Measurements from ENCODE around the gene PGM2.

DNA sequence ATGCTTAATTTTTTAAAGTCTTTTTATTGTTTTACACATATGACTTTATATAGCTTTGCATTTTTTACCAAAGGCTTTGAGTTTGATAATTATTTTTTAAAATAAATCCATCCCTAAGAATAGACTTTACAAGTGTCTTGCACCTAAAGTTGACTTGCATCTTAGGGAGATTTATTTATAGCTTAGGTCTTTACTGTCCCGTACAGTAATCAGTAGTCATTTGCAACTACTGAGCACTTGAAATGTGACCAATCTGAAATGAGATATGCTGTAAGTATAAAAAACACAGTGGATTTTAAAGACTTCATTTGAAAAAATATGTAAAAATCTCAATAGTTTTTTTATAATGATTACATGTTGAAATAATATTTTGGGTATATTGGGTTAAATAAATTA is 83.6 kb downstream of the PGM2 start:
- no peak for TF ChIP-seq YY1 (IDR thresholded peaks at IDR 0.05)
- TF ChIP-seq, protein P1, sequence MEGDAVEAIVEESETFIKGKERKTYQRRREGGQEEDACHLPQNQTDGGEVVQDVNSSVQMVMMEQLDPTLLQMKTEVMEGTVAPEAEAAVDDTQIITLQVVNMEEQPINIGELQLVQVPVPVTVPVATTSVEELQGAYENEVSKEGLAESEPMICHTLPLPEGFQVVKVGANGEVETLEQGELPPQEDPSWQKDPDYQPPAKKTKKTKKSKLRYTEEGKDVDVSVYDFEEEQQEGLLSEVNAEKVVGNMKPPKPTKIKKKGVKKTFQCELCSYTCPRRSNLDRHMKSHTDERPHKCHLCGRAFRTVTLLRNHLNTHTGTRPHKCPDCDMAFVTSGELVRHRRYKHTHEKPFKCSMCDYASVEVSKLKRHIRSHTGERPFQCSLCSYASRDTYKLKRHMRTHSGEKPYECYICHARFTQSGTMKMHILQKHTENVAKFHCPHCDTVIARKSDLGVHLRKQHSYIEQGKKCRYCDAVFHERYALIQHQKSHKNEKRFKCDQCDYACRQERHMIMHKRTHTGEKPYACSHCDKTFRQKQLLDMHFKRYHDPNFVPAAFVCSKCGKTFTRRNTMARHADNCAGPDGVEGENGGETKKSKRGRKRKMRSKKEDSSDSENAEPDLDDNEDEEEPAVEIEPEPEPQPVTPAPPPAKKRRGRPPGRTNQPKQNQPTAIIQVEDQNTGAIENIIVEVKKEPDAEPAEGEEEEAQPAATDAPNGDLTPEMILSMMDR (IDR thresholded peaks at IDR 0.05; ENCODE audit: low read depth, low read length, missing input control), result no peak
- no peak for TF ChIP-seq TAF1 (conservative IDR thresholded peaks at IDR 0.05)
- no peak for TF ChIP-seq SP1 (IDR thresholded peaks at IDR 0.05)
- TF ChIP-seq JUND (IDR thresholded peaks at IDR 0.05), result no peak
- no peak for TF ChIP-seq RAD21 (IDR thresholded peaks at IDR 0.05)
- no peak for TF ChIP-seq GABPA (IDR thresholded peaks at IDR 0.05 in 1 of 2, conservative IDR thresholded peaks at IDR 0.05 in 1 of 2)
- TF ChIP-seq, protein P2, sequence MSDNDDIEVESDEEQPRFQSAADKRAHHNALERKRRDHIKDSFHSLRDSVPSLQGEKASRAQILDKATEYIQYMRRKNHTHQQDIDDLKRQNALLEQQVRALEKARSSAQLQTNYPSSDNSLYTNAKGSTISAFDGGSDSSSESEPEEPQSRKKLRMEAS (IDR thresholded peaks at IDR 0.05), result no peak
- TF ChIP-seq, protein P3, sequence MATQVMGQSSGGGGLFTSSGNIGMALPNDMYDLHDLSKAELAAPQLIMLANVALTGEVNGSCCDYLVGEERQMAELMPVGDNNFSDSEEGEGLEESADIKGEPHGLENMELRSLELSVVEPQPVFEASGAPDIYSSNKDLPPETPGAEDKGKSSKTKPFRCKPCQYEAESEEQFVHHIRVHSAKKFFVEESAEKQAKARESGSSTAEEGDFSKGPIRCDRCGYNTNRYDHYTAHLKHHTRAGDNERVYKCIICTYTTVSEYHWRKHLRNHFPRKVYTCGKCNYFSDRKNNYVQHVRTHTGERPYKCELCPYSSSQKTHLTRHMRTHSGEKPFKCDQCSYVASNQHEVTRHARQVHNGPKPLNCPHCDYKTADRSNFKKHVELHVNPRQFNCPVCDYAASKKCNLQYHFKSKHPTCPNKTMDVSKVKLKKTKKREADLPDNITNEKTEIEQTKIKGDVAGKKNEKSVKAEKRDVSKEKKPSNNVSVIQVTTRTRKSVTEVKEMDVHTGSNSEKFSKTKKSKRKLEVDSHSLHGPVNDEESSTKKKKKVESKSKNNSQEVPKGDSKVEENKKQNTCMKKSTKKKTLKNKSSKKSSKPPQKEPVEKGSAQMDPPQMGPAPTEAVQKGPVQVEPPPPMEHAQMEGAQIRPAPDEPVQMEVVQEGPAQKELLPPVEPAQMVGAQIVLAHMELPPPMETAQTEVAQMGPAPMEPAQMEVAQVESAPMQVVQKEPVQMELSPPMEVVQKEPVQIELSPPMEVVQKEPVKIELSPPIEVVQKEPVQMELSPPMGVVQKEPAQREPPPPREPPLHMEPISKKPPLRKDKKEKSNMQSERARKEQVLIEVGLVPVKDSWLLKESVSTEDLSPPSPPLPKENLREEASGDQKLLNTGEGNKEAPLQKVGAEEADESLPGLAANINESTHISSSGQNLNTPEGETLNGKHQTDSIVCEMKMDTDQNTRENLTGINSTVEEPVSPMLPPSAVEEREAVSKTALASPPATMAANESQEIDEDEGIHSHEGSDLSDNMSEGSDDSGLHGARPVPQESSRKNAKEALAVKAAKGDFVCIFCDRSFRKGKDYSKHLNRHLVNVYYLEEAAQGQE (IDR thresholded peaks at IDR 0.05), result no peak
- no peak for TF ChIP-seq EGR1 (IDR thresholded peaks at IDR 0.05; ENCODE audit: low read depth in 2 of 2)
- TF ChIP-seq FOXA1 (IDR thresholded peaks at IDR 0.05), result no peak

Data from liver (tissue), 3 donors.